BE2C (cell line): ENCODE measurements around the gene AP1B1. TPM values are rescaled to one million over a fixed set of nuclear protein-coding genes. Genes with fewer than 3 reads are reported as not detected.

Experiments
- DNase-seq: peaks from one replicate; pipeline ENCODE4 v3.0.0-alpha.2; 2020
- H3K27me3 ChIP-seq: fragments of 250-450 bp; sonication (Bioruptor Pico); 2 replicates; pipeline ENCODE4 v1.5.1; 2020; ENCODE audit warnings: mild to moderate bottlenecking
- H3K36me3 ChIP-seq: fragments of 250-450 bp; sonication (Bioruptor Pico); 2 replicates; pipeline ENCODE4 v1.5.1; 2020; ENCODE audit warnings: mild to moderate bottlenecking
- H3K4me1 ChIP-seq: fragments of 250-450 bp; sonication (Bioruptor Pico); 2 replicates; pipeline ENCODE4 v1.5.1; 2020
- H3K4me3 ChIP-seq: 2 replicates; pipeline ENCODE4 v1.5.1; 2011; ENCODE audit warnings: low read depth, low read length
- H3K9me3 ChIP-seq: fragments of 250-450 bp; sonication (Bioruptor Pico); 2 replicates; pipeline ENCODE4 v1.5.1; 2020
- polyA plus RNA-seq: library from polyadenylated mRNA; unstranded; fragments of >200 nt; gene quantifications from one replicate; pipeline ENCODE4 v1.2.1, GENCODE V29; 2012; ENCODE audit warnings: low read depth, missing spikeins; ENCODE audit not compliant: insufficient read length, insufficient read depth
- TF ChIP-seq, protein P1 (sequence below): IDR thresholded peaks from 2 replicates; pipeline ENCODE4 v1.5.1; 2012; ENCODE audit warnings: mild to moderate bottlenecking, low read depth, low read length

Gene AP1B1
- polyA plus RNA-seq: 77.3 TPM

DNA sequence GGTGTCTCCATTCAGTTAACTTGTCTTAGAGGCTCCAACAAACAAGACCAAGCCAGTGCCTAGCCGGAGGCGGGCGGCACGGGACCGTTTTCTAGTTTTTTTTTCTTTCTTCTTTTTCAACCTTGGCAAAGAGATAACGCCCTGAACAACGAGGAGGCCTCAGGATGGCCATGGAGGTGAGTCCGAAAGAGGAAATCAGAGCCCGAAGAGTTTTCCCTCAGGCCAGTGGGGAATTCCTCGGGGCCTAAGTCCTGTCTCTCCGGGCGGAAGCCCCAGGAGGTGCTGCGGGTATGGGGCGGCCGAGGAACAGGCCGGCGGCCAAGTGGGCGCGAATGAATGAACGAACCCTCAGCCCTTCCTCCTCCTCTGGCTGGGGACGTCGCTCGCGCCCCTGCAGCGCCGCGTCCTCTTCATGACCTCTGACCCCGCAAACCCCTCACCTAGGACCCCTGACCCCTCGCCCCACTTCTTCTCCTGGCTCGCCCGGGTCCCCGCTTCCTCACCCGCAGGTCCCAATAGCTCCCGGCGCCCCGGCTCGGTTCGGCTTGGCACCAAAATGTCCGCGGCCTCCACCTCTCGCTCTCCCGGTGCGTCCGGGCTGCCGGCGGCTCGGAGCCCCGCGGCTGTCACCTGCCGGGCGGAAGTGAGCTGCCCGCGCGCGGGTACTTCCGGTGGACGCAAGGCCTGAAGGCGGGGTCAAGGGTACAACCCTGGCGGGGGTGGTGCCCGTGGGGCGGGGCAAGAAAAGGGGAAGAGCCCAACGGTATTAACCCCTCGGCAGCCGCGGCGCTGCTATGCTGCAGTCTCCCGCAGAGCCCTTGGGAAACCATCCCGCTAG, at the start of gene AP1B1:
TSS of gene AP1B1 (minus strand) at position 650 of the 838 bp plus-strand sequence. CDS start 21,327 bp downstream, outside the sequence.
- no peaks in the 10 kb centered on the region; the same call in none of the 2 replicates for H3K36me3 ChIP-seq

DNA sequence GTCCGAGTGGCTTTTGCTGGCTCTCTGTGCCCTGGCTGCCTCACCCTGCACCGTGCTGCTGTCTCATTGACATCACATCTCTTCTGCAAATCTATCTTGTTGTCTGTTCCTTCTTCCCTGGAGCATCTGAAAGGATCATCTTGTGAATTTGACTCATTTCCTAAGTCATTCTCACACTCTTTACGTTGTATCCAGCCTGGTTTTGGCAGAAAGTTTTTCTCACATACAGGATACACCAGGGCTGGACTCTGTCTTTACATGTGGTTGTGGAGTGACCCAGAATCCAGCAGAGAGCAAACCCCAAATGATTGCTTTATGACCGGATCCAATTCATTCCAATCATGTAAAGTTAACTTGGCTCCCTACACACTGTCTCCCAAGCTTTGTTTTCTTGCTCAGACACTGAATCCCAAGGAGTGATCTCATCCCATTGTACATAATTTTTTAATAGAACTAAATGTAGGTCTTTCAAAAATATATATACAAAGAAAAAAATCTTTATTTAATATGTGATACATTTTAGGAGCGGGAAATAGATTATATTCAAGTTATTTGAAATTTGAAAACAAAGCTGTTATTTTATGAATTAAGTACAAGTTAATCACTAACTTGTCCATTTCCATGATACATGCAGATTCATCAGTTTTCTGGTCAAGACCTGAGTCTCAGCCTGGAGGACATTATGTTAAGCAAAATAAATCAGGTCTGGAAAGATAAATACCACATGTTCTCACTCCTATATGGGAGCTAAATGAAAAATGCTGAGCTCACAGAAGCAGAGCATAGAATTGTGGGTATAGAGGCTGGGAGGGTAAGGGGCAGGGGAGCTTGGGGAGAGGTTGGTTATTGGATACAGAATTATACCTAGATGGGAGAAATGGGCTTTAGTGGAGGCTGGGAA, 47.1 kb upstream of the AP1B1 start:
- no peaks in the 10 kb centered on the region for H3K27me3 ChIP-seq
- TF ChIP-seq, protein P1, sequence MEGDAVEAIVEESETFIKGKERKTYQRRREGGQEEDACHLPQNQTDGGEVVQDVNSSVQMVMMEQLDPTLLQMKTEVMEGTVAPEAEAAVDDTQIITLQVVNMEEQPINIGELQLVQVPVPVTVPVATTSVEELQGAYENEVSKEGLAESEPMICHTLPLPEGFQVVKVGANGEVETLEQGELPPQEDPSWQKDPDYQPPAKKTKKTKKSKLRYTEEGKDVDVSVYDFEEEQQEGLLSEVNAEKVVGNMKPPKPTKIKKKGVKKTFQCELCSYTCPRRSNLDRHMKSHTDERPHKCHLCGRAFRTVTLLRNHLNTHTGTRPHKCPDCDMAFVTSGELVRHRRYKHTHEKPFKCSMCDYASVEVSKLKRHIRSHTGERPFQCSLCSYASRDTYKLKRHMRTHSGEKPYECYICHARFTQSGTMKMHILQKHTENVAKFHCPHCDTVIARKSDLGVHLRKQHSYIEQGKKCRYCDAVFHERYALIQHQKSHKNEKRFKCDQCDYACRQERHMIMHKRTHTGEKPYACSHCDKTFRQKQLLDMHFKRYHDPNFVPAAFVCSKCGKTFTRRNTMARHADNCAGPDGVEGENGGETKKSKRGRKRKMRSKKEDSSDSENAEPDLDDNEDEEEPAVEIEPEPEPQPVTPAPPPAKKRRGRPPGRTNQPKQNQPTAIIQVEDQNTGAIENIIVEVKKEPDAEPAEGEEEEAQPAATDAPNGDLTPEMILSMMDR: no peak
- H3K36me3 ChIP-seq: no peaks in the 10 kb centered on the region
- no peaks in the 10 kb centered on the region for H3K4me1 ChIP-seq
- no peak overlapping the region for H3K4me3 ChIP-seq
- DNase-seq: no peak
- no peaks in the 10 kb centered on the region for H3K9me3 ChIP-seq

More for the DNA sequence above, at the start of gene AP1B1:
- DNase-seq: peak; percentile 98
- TF ChIP-seq, protein P1: no peak
- Histone ChIP-seq H3K9me3 (no peaks in the 10 kb centered on the region), H3K4me1 (peaks cover 3% of the 10 kb centered on the region; the same call in 1 of the 2 replicates), H3K27me3 (no peaks in the 10 kb centered on the region), H3K4me3 (peak within 1 kb of the TSS; percentile 79)

DNA sequence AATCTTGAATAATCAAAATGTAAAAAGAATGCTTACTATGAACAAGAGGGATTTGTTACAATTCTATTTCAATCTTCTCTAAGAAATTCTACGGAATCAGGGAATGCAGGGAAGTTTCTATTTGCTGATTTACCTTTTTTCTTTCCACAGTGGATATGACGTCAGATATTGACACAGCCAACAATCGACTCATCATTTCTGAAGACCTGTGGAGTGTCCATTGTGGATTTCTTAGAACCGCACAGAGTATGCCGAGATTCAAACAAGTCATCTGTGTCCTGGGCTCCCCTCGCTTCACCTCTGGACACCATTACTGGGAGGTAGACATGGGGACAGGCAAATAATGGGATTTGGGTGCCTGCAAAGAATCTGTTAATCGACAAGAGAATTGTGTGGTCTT, 45.9 kb upstream of the AP1B1 start:
- no peak for DNase-seq
- TF ChIP-seq, protein P1: no peak
- Histone ChIP-seq H3K4me3 (no peak overlapping the region), H3K36me3 (no peaks in the 10 kb centered on the region), H3K4me1 (no peaks in the 10 kb centered on the region), H3K27me3 (no peaks in the 10 kb centered on the region), H3K9me3 (no peaks in the 10 kb centered on the region)

DNA sequence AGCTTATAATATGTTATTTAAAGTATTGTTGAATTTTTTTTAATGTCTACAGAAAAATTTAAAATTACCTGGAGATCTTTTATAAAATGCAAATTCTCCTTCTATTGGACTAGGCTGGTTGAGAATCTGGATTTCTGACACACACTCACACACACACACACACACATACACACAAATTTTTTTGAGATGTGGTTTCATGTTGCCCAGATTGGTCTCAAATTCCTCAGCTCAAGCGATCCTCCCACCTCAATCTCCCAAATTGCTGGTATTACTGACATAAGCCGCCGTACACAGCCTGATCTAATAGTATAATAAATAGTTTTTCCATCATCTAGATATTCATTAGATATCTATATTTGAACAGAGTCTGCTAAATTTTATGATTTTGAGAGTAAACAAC, 45.5 kb upstream of the AP1B1 start:
- H3K4me3 ChIP-seq: no peak overlapping the region
- DNase-seq: no peak
- no peaks in the 10 kb centered on the region for H3K36me3 ChIP-seq
- H3K4me1 ChIP-seq: no peaks in the 10 kb centered on the region
- no peaks in the 10 kb centered on the region for H3K27me3 ChIP-seq
- H3K9me3 ChIP-seq: no peaks in the 10 kb centered on the region
- TF ChIP-seq, protein P1: no peak

DNA sequence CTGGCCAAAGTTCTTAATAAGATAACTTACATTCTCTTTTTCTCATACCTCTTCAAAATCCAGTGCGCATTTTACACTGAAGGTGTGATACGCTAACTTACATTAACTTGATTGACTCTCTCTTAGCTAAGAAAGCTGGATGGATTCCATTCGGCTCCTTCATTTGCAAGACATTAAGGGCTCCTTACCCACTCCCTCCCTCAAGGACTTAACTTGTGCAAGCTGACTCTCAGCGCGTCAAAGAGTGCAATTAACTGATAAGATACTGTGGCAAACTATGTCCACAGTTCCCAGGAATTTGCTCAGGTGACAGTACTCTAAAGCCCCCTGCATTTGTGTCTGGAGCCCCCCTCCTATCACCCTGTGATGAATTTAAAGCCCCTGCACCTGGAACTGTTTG, 43.6 kb upstream of the AP1B1 start:
- DNase-seq: no peak
- Histone ChIP-seq H3K36me3 (no peaks in the 10 kb centered on the region), H3K4me3 (no peak overlapping the region), H3K27me3 (no peaks in the 10 kb centered on the region), H3K9me3 (no peaks in the 10 kb centered on the region), H3K4me1 (no peaks in the 10 kb centered on the region)
- TF ChIP-seq, protein P1: no peak
